NCI-H2196 (cell line): ENCODE results near the gene BCL2L1.
A peak's percentile ranks its signal among the peaks of the same experiment; 100 is the strongest.

Experiments used
- DNase-seq: peaks from one replicate; lab custom pipeline; 2025; ENCODE audit not compliant: unreplicated experiment; lab: John Stamatoyannopoulos, UW

Gene BCL2L1

DNA sequence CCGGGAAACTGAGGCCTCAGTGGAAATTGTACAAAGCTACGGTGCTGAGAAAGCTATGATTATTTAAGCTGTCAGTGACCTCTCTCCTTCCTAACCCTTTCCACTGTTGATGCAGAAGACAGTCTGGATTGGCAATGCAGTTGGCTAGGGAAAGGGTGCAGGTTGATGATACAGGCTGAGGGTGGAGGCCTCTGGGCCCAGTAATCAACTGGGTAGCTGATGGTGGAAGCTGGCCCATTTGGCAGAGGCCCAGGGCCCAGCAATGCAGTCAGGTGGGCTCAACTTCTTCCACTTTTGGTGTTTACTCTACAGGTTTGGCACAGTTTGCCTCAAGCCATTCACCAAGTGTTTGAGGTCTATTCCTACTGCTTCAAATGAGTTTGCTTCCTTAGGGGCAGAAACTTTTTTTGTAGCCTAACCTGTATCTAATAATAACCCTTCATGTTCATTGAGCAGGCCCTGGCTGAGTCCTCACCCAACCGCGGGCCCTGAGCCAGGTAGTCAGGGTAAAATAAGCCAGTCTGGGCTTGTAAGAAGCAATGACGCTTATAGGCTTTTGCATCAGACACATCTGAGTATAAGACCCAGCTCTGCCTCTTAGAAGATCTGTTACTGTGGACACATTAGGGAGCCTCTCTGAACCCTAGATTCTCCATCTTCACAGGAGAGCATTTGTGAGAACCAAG, 12.1 kb downstream of the BCL2L1 start:
- DNase-seq: peak; percentile 70

DNA sequence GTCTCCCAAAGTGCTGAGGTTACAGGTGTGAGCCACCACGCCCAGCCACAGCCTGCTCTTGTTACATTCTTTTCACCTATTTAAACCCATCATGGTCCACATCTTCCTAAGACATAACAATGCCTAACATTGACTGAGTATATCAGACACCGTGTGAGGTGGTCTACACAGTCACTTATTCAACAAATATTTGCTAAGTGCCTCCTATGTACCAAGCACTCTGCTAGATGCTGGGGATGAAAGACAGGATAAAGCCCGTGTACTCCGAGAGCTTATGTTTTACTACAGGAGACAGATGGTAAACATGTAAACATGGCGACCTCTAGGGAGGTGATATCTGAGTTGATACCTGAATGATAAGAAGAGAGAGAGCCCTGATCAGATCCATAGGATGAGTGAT, 12.7 kb downstream of the BCL2L1 start:
- DNase-seq: no peak

DNA sequence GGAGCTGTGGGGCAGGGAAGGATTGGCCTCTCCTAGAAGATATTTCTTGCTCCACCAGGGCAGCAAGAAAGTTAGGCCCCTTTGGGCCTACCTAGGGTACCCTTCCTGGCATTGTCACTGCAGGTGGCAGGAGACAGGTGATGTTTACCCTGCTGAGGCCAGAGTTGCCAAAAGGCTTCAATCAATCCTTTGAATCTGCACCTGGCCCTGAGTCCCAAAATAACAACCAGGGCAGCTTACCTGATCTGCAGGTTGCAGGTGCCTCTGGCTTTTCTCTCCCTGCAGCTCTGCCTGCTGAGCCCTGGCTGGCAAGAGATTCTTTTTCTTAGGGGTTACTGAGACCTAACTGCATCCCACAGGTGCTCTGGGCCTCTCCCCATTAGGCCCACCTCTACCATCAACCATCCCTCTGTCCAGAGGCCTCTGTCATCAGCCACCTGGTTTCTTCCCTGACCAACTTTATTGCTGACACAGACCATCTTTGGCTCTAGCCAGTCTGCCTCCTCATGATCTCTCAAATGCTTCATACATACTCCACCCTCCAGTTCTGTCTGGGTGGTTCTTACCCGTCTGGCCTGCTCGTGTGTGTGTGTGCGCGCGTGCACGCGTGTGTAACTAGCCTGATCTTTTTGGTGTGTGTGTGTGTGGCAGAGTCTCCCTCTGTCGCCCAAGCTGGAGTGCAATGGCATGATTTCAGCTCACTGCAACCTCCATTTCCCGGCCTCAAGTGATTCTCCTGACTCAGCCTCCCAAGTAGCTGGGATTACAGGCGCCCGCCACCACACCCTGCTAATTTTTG, 13.7 kb downstream of the BCL2L1 start:
- peak; percentile 91 for DNase-seq

DNA sequence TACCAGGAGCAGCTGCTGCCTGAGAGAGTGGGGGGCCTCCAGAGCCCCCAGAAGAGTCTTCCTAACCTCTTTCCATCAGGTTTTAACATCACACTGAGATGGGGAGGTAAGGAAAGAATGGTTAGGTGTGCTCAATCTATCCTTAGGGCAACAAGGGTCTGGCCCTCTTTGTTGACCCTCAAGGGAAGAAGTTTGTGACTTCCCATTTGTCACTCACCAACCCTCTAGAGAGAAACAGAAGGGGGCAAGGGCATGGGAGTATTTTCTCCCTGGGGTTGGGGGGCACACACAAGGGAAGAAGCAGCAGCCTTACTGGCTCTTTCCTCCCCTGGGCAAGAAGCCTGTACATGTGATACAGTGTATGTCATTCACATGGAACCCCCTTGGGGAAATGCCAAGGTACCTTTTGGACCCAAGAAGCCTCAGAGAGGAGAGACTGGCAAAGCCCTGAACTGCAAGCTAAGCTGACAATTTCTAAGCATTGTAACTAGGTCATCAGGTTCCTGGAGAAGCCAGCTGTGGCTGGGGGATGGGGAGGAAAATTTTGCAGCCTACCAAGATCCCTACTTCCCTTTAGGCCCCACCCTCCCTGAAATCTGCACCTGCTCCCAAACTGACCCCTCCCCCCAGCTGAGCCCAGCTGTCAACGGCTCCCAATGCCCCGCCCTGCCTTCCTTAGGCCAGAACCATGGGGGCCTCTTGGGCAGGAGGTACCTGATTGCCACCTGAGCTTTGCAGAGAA, 14.5 kb downstream of the BCL2L1 start:
- peak; percentile 94 for DNase-seq

DNA sequence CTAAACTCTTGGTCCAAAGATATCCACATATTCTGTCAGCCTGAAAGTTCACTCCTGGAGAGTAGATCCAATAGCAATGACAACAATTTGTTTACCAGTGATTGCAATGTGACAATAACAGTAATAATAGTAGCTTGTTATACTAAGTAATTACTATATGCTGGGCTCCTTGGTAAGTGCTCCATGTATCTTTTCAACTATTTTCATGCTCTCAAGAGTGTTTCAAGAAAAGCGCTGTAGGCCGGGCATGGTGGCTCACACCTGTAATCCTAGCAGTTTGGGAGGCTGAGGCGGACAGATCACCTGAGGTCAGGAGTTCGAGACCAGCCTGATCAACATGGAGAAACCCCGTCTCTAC, 15.4 kb downstream of the BCL2L1 start:
- no peak for DNase-seq

DNA sequence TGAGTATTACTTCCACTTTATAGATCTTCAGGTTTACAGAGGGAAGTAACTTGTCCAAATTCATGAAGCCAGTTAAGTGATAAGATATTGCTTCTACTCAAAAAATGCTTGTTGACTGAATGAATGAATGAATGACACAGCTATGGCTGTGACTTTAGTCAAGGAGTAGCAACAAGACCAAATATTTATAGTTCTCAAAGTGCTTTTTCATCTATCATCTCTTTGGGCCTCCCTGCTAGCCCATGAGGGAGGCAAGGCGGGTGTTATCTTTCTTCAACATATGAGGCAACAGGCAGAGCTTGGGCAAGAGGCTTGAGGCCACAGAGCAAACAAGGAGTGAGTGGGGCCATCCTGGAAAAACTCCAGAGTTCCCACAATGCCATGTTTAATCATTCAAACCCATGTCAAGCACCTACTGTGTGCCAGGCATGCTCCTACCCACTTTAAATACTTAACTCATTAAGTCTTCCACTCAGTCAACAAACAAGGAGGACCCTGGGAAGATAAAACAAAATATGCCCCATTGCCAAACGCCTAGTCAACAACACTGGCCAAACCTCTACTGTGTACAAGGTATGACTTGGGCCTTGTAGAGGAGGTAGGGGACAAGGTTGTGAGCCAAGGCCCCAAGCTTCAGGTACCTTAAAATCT, 15.9 kb downstream of the BCL2L1 start:
- no peak for DNase-seq

DNA sequence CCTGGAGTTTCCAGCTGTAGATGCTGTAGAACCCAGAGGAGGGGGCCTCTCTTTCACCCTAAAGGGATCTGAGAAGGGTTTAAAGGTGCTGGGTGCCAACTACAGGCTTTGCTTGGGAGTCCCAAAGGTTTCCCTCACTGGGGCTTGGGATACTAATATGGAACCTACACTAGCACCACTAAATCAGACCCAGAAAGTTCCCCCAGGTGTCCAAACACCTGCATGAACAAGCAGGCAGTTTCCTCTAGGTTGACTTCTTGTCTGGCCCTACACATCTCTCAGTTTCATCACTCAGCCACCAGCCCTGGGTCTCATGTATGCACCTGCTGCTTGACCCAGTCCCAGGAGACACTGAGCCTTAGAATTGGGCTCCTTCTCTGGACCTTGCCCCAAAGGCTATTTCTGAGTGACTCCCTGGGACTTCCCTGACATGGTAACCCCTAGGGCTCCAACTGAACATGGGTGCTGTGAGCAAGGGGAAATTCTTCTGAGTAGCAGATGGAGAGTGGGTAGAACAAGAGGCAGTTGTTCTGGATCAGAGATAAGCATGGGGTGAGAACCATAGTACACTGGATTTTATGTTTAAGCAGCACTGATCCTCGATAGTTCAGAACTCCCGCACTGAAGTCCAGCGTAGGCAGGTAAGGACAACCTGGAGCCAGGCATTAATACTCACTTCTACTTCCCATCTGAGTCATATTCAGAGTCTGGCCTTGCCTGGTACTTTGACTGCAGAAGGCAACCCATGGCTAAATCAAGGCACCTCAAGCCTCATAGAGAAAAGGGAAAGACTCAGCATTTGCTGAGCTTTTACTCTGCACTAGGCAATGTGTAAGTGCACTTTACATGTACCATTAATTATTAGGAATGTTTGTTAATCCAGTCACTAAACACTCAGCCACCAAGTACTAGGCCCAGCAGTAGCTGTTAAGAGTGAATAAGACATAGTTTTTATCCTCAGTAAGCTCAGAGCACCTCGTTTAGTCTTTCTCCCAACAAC, 16.8 kb downstream of the BCL2L1 start:
- DNase-seq: no peak

DNA sequence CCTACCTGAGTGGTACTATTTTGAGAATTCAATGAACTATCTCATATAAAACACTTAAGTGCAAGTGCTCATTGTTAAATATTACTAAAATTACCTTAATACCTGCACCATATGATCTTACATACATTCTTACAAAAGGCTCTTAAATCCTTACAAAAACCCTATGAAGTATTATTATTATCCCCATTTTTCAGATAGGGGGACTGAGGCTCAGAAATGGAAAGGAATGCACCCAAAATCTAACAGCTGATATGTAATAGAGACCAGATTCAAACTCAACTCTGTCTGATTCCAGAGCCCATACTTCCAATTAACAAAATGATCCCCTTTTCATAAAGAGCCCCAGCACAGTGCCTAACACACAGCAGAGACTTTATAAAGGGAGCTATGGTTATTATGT, 17.5 kb downstream of the BCL2L1 start:
- no peak for DNase-seq

DNA sequence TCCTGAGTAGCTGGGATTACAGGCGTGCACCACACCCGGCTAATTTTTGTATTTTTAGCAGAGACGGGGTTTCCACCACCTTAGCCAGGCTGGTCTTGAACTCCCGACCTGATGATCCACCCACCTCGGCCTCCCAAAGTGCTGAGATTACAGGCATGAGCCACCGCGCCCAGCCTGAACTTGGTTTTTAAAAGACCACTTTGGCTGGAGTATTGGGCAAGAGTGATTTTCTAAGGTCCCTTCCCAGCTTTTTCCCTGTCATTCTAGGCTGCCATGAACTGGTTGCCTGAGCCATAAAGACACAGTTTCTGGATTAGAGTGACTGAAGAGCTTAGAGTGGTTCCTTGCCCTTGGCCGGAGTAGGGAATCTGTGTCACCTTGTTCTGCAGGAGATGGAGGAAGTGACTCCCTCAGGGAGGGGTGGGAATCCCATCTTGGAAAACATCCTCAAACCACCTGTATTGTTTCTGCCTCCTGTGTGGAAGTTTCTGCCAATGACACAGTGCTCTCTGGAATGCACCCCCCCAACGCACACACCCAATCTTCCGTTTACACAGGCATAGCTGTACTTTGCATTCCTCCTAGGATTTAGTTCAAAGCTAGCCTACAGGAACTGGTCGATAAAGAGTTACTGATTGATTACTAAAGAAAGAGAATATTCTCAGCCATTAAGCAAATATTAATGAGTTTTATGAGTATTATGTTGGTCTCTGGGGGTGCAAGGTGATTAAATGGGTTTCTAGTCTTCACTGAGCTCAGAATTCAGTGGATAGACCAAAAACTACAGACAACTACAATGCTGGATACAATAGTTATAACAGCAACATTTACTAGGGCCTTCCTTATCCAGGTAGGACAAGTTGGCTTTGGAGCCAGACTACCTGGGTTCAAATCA, 18.2 kb downstream of the BCL2L1 start:
- DNase-seq: no peak

DNA sequence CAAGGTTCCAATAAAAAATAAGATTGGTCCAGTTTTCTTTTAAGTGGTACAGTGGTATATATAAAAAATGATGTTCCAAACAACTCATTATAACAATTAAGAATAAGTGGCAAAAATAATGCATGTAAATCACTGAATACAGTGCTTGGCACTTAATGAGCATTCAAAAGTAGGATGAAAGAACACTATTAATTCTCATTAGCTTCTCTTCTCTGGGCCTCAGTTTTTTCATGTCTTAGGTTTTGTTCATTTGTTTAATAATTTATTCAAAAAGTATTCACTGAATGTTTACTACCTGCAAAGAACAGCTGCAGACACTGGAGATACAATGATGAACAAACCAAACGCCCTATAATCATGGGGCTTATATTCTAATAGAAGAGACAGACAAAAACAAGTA, 21.1 kb downstream of the BCL2L1 start:
- no peak for DNase-seq

DNA sequence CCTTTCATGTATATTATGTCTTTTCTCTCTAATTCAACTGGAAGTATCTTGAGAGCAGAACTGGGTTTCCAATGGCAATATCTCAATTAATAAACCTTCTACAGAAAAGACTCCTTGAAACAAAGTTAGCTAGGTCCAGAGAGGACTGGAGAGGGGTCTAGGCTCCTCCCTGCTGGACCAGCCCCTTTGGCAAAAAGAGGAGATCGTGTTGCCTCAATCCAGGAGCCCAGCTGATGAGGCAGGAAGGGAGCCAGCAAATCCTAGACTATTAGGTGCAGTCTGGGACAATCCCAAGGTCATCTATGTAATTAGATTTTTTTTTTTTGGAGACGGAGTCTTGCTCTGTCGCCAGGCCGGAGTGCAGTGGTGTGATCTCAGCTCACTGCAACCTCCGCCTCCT, 21.9 kb downstream of the BCL2L1 start:
- no peak for DNase-seq

DNA sequence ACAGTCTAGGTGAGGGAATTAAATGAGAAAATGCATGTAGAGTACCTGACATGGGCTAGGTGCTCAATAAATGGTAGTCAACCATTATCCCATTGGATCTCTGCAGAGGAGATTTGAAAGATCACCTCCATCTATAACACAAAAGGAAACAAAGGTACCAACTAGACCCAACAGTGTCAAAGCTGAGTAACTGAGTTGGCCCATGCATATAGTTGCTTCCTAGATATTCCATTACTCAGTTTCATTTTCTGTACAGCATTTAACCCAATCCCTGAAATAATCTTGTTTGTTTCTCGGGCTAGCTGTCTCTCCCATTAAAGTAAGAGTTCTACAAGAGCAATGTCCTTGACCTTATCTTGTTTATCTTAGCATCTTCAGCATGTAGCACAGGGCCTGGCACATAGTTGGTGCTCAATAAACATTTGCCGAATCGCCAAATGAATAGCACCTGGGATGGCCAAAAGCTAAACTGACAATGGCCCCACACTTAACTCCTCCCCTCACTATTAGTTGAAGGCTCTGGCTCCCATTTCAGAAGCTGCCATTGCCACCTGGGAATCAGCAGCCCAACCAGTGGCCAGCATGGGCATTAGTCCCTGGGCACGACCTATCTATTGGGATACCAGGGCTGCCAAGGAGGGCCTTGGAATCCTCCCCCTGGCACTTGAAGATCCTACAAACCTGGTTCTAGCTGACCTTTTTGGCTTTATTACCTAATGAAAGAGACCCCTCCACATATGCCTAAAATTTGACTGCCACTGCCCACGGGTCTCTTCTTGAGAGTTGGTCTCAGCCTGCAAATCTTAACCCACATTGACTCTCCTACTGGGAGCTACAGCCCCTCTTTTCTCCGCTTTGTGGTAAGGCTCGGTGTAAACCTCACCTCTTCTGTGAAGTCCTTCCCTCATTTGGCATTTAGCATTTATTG, 22.6 kb downstream of the BCL2L1 start:
- no peak for DNase-seq

DNA sequence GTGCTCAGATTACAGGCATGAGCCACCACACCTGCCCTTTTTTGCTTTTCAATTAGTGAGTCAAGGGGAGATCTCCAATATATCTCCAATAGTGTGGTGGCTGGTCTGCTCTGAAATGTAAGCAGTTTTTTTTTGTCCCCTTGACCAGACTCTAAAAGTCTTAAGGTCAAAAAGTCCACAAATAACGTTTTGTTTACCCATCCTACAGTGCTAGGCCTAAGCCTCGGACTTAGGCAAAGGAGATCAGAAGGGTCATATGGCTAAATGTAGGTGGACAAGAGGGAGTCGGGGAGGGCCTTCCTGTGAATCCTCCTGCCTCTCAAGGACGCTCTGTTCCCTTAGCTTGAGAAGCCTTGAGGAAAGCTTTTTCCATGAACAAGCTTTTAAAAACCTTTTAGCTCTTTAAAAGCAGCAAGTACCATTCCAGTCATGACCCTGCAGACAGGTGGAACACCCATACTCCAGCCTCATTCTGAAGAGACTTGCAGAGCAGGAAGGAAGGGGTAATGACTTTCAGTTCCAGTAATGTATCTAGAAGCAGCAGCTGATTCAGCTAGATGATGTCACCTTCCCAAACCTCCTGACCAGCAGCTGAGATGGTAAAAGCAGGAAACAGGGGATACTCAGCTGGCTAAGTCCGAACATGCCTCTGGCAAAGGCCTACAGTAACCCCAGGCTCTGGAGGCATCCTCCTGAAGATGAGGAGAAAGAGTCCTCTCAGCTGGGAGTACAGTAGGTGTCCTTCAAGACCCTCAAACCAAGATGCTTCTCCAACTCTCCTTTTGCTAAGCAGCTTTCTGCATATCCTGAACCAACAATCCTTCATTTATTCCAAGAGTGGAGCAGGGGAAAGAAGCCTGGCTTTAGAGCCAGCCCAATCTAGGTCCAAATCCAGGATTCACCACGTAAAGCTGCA, 23.6 kb downstream of the BCL2L1 start:
- peak; percentile 94 for DNase-seq

DNA sequence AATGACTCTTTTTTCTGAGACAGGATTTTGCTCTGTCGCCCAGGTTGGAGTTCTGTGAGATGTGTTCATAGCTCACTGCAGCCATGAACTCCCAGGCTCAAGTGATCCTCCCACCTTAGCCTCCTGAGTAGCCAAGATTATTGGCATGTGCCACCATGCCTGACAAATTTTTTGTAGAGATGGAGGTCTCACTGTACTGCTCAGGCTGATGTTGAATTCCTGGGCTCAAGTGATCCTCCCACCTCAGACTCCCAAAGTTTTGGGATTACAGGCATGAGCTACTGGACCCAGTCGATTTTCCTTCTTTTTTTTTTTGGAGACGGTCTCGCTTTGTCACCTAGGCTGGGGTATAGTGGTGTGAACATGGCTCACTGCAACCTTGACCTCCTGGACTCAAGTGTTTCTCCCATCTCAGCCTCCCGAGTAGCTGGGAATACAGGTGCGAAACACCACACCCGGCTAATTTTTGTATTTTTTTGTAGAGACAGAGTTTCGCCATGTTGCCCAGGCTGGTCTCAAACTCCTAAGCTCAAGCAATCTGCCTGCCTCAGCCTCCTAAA, 24.3 kb downstream of the BCL2L1 start:
- no peak for DNase-seq

DNA sequence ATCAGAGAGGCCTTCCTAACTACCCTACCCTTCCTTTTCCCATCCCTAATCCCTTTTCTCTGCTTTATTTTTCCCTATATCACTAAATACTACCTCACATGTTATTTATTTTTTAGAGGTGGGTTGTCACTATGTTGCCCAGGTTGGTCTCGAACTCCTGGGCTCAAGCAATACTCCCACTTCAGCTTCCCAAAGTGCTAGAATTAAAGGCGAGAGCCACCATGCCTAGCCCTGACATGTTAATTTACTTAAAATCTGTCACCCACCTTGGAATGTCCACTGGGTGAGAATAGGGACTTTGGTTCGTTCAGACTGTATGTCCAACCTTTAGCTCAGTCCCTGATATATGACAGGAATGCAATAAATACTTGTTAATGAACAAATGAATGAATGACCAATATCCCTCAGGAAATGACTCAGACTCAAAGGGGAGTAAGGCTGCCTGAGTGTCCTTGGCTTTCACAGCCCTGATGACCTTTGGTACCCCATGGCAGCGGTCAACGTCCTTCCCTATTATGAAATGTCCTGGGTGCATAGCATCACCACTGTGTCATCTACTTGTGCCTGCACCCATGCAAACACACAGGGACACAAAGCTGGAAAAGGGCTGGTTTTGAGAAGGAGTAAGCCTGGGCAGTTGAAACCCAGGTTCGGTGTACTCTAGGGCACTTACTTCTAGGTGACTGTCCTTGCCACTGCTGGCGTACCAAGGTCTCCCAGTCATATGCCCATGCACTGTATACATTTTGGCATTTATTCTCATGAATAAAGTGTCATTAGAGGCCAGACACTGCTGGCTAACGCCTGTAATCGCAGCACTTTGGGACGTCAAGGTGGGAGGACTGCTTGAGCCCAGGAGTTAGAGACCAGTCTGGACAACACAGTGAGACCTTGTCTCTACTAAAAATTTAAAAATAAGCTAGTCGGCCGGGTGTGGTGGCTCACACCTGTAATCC, 26.5 kb downstream of the BCL2L1 start:
- no peak for DNase-seq
